Measurements from ENCODE around the gene ADAMTS2.

- no peak for TF ChIP-seq CTCF (conservative IDR thresholded peaks at IDR 0.05)
- TF ChIP-seq ZFX (IDR thresholded peaks at IDR 0.05): no peak
These were observed 34.2 kb downstream of the ADAMTS2 start for GRCh38 chr5:179311091-179311470.
